Smooth muscle cell (in vitro differentiated cells): ENCODE data around the gene VDR. TPM values are rescaled to one million over a fixed set of nuclear protein-coding genes. Genes with fewer than 3 reads are reported as not detected.
A peak's percentile ranks its signal among the peaks of the same experiment; 100 is the strongest.

Source experiments
- DNase-seq: peaks from one replicate; lab custom pipeline; 2025; ENCODE audit not compliant: unreplicated experiment; lab: John Stamatoyannopoulos, UW
- H2AFZ ChIP-seq: fragments of 200-600 bp; sonication (generic); 2 replicates; pipeline ENCODE4 v1.6.0; 2016; ENCODE audit warnings: antibody characterized with exemption, low read depth, mild to moderate bottlenecking
- H3F3A ChIP-seq: fragments of 200-600 bp; sonication (generic); 2 replicates; pipeline ENCODE4 v1.6.0; 2017; ENCODE audit warnings: antibody characterized with exemption, low read depth
- H3K27ac ChIP-seq: fragments of 200-600 bp; sonication (generic); 2 replicates; pipeline ENCODE4 v1.5.1; 2016; ENCODE audit warnings: low read depth, mild to moderate bottlenecking
- H3K27me3 ChIP-seq: fragments of 200-600 bp; sonication (generic); 2 replicates; pipeline ENCODE4 v1.6.1; 2016; ENCODE audit warnings: low read depth, mild to moderate bottlenecking
- H3K36me3 ChIP-seq: fragments of 200-600 bp; sonication (generic); 2 replicates; pipeline ENCODE4 v1.5.1; 2016; ENCODE audit warnings: low read depth
- H3K4me1 ChIP-seq: fragments of 200-600 bp; sonication (generic); 2 replicates; pipeline ENCODE4 v1.5.1; 2016; ENCODE audit warnings: low read depth
- H3K4me2 ChIP-seq: fragments of 200-600 bp; sonication (generic); 2 replicates; pipeline ENCODE4 v1.6.0; 2016; ENCODE audit warnings: mild to moderate bottlenecking
- H3K4me3 ChIP-seq: fragments of 200-600 bp; sonication (generic); 2 replicates; pipeline ENCODE4 v1.5.1; 2016; ENCODE audit warnings: mild to moderate bottlenecking
- H3K79me2 ChIP-seq: fragments of 200-600 bp; sonication (generic); 2 replicates; pipeline ENCODE4 v1.6.0; 2016; ENCODE audit warnings: low read depth, mild to moderate bottlenecking
- H3K9ac ChIP-seq: fragments of 200-600 bp; sonication (generic); 2 replicates; pipeline ENCODE4 v1.6.0; 2016; ENCODE audit warnings: low read depth
- H3K9me3 ChIP-seq: fragments of 200-600 bp; sonication (generic); replicated peaks from 2 replicates; pipeline ENCODE4 v1.5.1; 2016; ENCODE audit warnings: low read depth
- H4K20me1 ChIP-seq: fragments of 200-600 bp; sonication (generic); 2 replicates; pipeline ENCODE4 v1.6.0; 2016; ENCODE audit warnings: low read depth
- CTCF ChIP-seq: fragments of 200-600 bp; sonication (generic); IDR thresholded peaks from 2 replicates; pipeline ENCODE4 v1.5.1; 2017; ENCODE audit warnings: borderline replicate concordance, mild to moderate bottlenecking, antibody characterized with exemption; ENCODE audit not compliant: insufficient read depth, poor library complexity, severe bottlenecking
- whole genome bisulfite sequencing: methylation state at CpG from one replicate; pipeline ENCODE4 v1.1.7; 2016; ENCODE audit warnings: low lambda C conversion rate; 5-methylcytosine and 5-hydroxymethylcytosine counted together
- polyA plus RNA-seq: library from polyadenylated mRNA; unstranded; fragments of >200 nt; fragmentation: Nextera tagmentation; extraction: Ambion mirVana; gene quantifications from 2 replicates; pipeline ENCODE4 v1.2.1, GENCODE V29; 2016
- total RNA-seq: library from RNA; depleted of rRNA; stranded (reverse); fragments of >200 nt; gene quantifications from 2 replicates; pipeline ENCODE4 v1.2.3, GENCODE V29; 2014

VDR gene
- total and polyA plus RNA-seq, 2 experiments from 2014 or later, result 8.0 to 16.5 TPM

- 95% methylated on average over 10 of the region's 10 CpGs for WGBS
- no peak for DNase-seq
- Histone ChIP-seq H3F3A (peaks cover 4% of the 10 kb centered on the region), H3K4me3 (no peak overlapping the region), H3K4me2 (no peak overlapping the region), H3K79me2 (no peaks in the 10 kb centered on the region), H2AFZ (no peak overlapping the region), H3K27me3 (no peaks in the 10 kb centered on the region), H3K9ac (no peak overlapping the region), H3K9me3 (no peaks in the 10 kb centered on the region), H3K36me3 (no peaks in the 10 kb centered on the region), H4K20me1 (no peaks in the 10 kb centered on the region), H3K27ac (no peak overlapping the region), H3K4me1 (no peaks in the 10 kb centered on the region)
- no peak for TF ChIP-seq CTCF
These were observed 36.1 kb upstream of the VDR start for GRCh38 chr12:47940773-47941474.

- Histone ChIP-seq H3K27me3 (no peaks in the 10 kb centered on the region), H3F3A (peaks cover 11% of the 10 kb centered on the region), H3K27ac (no peak overlapping the region), H2AFZ (no peak overlapping the region), H3K79me2 (no peaks in the 10 kb centered on the region), H4K20me1 (no peaks in the 10 kb centered on the region), H3K4me2 (peak overlapping the region; percentile 61), H3K9ac (no peak overlapping the region), H3K4me3 (no peak overlapping the region), H3K9me3 (no peaks in the 10 kb centered on the region), H3K4me1 (peaks cover 3% of the 10 kb centered on the region), H3K36me3 (no peaks in the 10 kb centered on the region)
- DNase-seq, result no peak
- no peak for TF ChIP-seq CTCF
- 95% methylated on average over 4 of the region's 6 CpGs for WGBS
These were observed 34.3 kb upstream of the VDR start for GRCh38 chr12:47939009-47939601.

GRCh38 chr12:47938594-47938993 lies 33.8 kb upstream of the VDR start:
- no peak for DNase-seq
- H3K36me3 ChIP-seq, result no peaks in the 10 kb centered on the region
- H2AFZ ChIP-seq, result no peak overlapping the region
- H3F3A ChIP-seq, result peaks cover 11% of the 10 kb centered on the region
- no peak overlapping the region for H3K9ac ChIP-seq
- no peaks in the 10 kb centered on the region for H4K20me1 ChIP-seq
- no peak overlapping the region for H3K4me3 ChIP-seq
- H3K79me2 ChIP-seq, result no peaks in the 10 kb centered on the region
- H3K4me2 ChIP-seq, result peak overlapping the region; percentile 61
- no peak overlapping the region for H3K27ac ChIP-seq
- H3K9me3 ChIP-seq, result no peaks in the 10 kb centered on the region
- peaks cover 3% of the 10 kb centered on the region for H3K4me1 ChIP-seq
- no peak for TF ChIP-seq CTCF
- H3K27me3 ChIP-seq, result no peaks in the 10 kb centered on the region
- 88% methylated on average over 4 of the region's 4 CpGs for WGBS
